Memory B cell (primary cell): ENCODE results near the gene PSMB7.

Experiments
- ATAC-seq: fragments of 150-1000 bp; cut with Tn5 transposase; 2 replicates; pipeline ENCODE4 v1.10.0; 2021; ENCODE audit warnings: low read depth, mild to moderate bottlenecking, moderate library complexity
- DNase-seq, 2 donors: peaks; one replicate each; pipeline ENCODE4 v3.0.0; 2022; ENCODE audit warnings: low spot score in 2 of 2
- H3K27ac Mint-ChIP-seq: one replicate; pipeline ENCODE4 v1.8.0; 2022; ENCODE audit warnings: mild to moderate bottlenecking, moderate library complexity, mixed read lengths
- H3K27me3 Mint-ChIP-seq: one replicate; pipeline ENCODE4 v1.8.0; 2022; ENCODE audit warnings: mixed read lengths
- H3K36me3 Mint-ChIP-seq: one replicate; pipeline ENCODE4 v1.8.0; 2022; ENCODE audit warnings: mild to moderate bottlenecking, mixed read lengths
- H3K4me1 Mint-ChIP-seq: one replicate; pipeline ENCODE4 v1.8.0; 2022; ENCODE audit warnings: mixed read lengths
- H3K4me3 Mint-ChIP-seq: one replicate; pipeline ENCODE4 v1.8.0; 2022; ENCODE audit warnings: mild to moderate bottlenecking, moderate library complexity, mixed read lengths
- H3K9me3 Mint-ChIP-seq: one replicate; pipeline ENCODE4 v1.8.0; 2022; ENCODE audit warnings: mixed read lengths

Gene PSMB7

GRCh38 chr9:124340219-124341069 lies 74.8 kb downstream of the PSMB7 start:
- Mint-ChIP-seq H3K4me3 (no peak overlapping the region), H3K27ac (no peak overlapping the region), H3K9me3 (no peaks in the 10 kb centered on the region), H3K27me3 (no peaks in the 10 kb centered on the region), H3K4me1 (no peaks in the 10 kb centered on the region), H3K36me3 (peaks cover 32% of the 10 kb centered on the region)
- DNase-seq (no peak), ATAC-seq (no peak)

- Mint-ChIP-seq H3K4me3 (no peak overlapping the region), H3K4me1 (no peaks in the 10 kb centered on the region), H3K27me3 (no peaks in the 10 kb centered on the region), H3K27ac (no peak overlapping the region), H3K9me3 (no peaks in the 10 kb centered on the region), H3K36me3 (peaks cover 38% of the 10 kb centered on the region)
- ATAC-seq (no peak), DNase-seq (no peak)
Measured at GRCh38 chr9:124339603-124340146, 75.6 kb downstream of the PSMB7 start.

- H3K36me3 Mint-ChIP-seq: peaks cover 44% of the 10 kb centered on the region
- ATAC-seq (no peak), DNase-seq (no peak)
- no peak overlapping the region for H3K4me3 Mint-ChIP-seq
- H3K4me1 Mint-ChIP-seq: peaks cover 4% of the 10 kb centered on the region
- no peaks in the 10 kb centered on the region for H3K27me3 Mint-ChIP-seq
- no peaks in the 10 kb centered on the region for H3K9me3 Mint-ChIP-seq
- H3K27ac Mint-ChIP-seq: no peak overlapping the region
Measured at GRCh38 chr9:124337562-124337961, 77.7 kb downstream of the PSMB7 start.

- H3K9me3 Mint-ChIP-seq: no peaks in the 10 kb centered on the region
- H3K4me1 Mint-ChIP-seq: peaks cover 4% of the 10 kb centered on the region
- H3K36me3 Mint-ChIP-seq: peaks cover 44% of the 10 kb centered on the region
- no peak for DNase-seq
- no peaks in the 10 kb centered on the region for H3K27me3 Mint-ChIP-seq
- no peak for ATAC-seq
- peak overlapping the region; percentile 53 for H3K27ac Mint-ChIP-seq
- H3K4me3 Mint-ChIP-seq: no peak overlapping the region
Measured at GRCh38 chr9:124335320-124335707, 79.9 kb downstream of the PSMB7 start.

GRCh38 chr9:124334568-124335319 lies 80.5 kb downstream of the PSMB7 start:
- H3K4me3 Mint-ChIP-seq: no peak overlapping the region
- H3K27ac Mint-ChIP-seq: peak overlapping the region; percentile 45
- H3K9me3 Mint-ChIP-seq: no peaks in the 10 kb centered on the region
- peaks cover 46% of the 10 kb centered on the region for H3K36me3 Mint-ChIP-seq
- ATAC-seq (no peak), DNase-seq (no peak)
- H3K27me3 Mint-ChIP-seq: no peaks in the 10 kb centered on the region
- peaks cover 4% of the 10 kb centered on the region for H3K4me1 Mint-ChIP-seq

GRCh38 chr9:124333203-124333579 lies 82.1 kb downstream of the PSMB7 start:
- H3K36me3 Mint-ChIP-seq: peaks cover 44% of the 10 kb centered on the region
- no peak overlapping the region for H3K27ac Mint-ChIP-seq
- DNase-seq: no peak

GRCh38 chr9:124332361-124333202 lies 82.7 kb downstream of the PSMB7 start:
- H3K27ac Mint-ChIP-seq: no peak overlapping the region
- H3K36me3 Mint-ChIP-seq: peaks cover 44% of the 10 kb centered on the region
- ATAC-seq: no peak
- no peaks in the 10 kb centered on the region for H3K9me3 Mint-ChIP-seq
- peaks cover 4% of the 10 kb centered on the region for H3K4me1 Mint-ChIP-seq
- no peak for DNase-seq
- H3K27me3 Mint-ChIP-seq: no peaks in the 10 kb centered on the region
- no peak overlapping the region for H3K4me3 Mint-ChIP-seq

More at GRCh38 chr9:124333203-124333579, 82.1 kb downstream of the PSMB7 start:
- no peak for ATAC-seq
- peaks cover 4% of the 10 kb centered on the region for H3K4me1 Mint-ChIP-seq
- no peaks in the 10 kb centered on the region for H3K9me3 Mint-ChIP-seq
- no peak overlapping the region for H3K4me3 Mint-ChIP-seq
- no peaks in the 10 kb centered on the region for H3K27me3 Mint-ChIP-seq

- no peak overlapping the region for H3K27ac Mint-ChIP-seq
- peaks cover 42% of the 10 kb centered on the region for H3K36me3 Mint-ChIP-seq
- ATAC-seq (no peak), DNase-seq (no peak)
- peaks cover 4% of the 10 kb centered on the region for H3K4me1 Mint-ChIP-seq
- no peaks in the 10 kb centered on the region for H3K27me3 Mint-ChIP-seq
- no peaks in the 10 kb centered on the region for H3K9me3 Mint-ChIP-seq
- no peak overlapping the region for H3K4me3 Mint-ChIP-seq
Measured at GRCh38 chr9:124331580-124331979, 83.7 kb downstream of the PSMB7 start.

- H3K4me1 Mint-ChIP-seq: peaks cover 7% of the 10 kb centered on the region
- peaks cover 32% of the 10 kb centered on the region for H3K36me3 Mint-ChIP-seq
- ATAC-seq: no peak
- no peak overlapping the region for H3K4me3 Mint-ChIP-seq
- H3K27me3 Mint-ChIP-seq: no peaks in the 10 kb centered on the region
- no peak overlapping the region for H3K27ac Mint-ChIP-seq
- H3K9me3 Mint-ChIP-seq: no peaks in the 10 kb centered on the region
- DNase-seq: no peak
Measured at GRCh38 chr9:124330011-124330697, 85.1 kb downstream of the PSMB7 start.

- H3K4me3 Mint-ChIP-seq: no peak overlapping the region
- no peak for ATAC-seq
- no peaks in the 10 kb centered on the region for H3K9me3 Mint-ChIP-seq
Measured at GRCh38 chr9:124329206-124329792, 85.9 kb downstream of the PSMB7 start.

GRCh38 chr9:124328285-124328684 lies 87.0 kb downstream of the PSMB7 start:
- Mint-ChIP-seq H3K27ac (no peak overlapping the region), H3K4me1 (peaks cover 12% of the 10 kb centered on the region), H3K4me3 (no peak overlapping the region), H3K36me3 (peaks cover 23% of the 10 kb centered on the region), H3K9me3 (no peaks in the 10 kb centered on the region), H3K27me3 (no peaks in the 10 kb centered on the region)
- ATAC-seq: no peak
- no peak for DNase-seq

More at GRCh38 chr9:124329206-124329792, 85.9 kb downstream of the PSMB7 start:
- Mint-ChIP-seq H3K27me3 (no peaks in the 10 kb centered on the region), H3K4me1 (peaks cover 13% of the 10 kb centered on the region), H3K36me3 (peaks cover 27% of the 10 kb centered on the region), H3K27ac (no peak overlapping the region)
- no peak for DNase-seq

GRCh38 chr9:124327491-124327890 lies 87.8 kb downstream of the PSMB7 start:
- H3K4me3 Mint-ChIP-seq: no peak overlapping the region
- DNase-seq (no peak), ATAC-seq (no peak)
- no peaks in the 10 kb centered on the region for H3K27me3 Mint-ChIP-seq
- peaks cover 17% of the 10 kb centered on the region for H3K4me1 Mint-ChIP-seq
- peaks cover 26% of the 10 kb centered on the region for H3K36me3 Mint-ChIP-seq
- no peak overlapping the region for H3K27ac Mint-ChIP-seq
- no peaks in the 10 kb centered on the region for H3K9me3 Mint-ChIP-seq

- DNase-seq: no peak
- Mint-ChIP-seq H3K9me3 (no peaks in the 10 kb centered on the region), H3K27ac (peak overlapping the region; percentile 31), H3K4me1 (peaks cover 17% of the 10 kb centered on the region), H3K27me3 (no peaks in the 10 kb centered on the region), H3K4me3 (no peak overlapping the region), H3K36me3 (peaks cover 24% of the 10 kb centered on the region)
- ATAC-seq: no peak
Measured at GRCh38 chr9:124326378-124326777, 88.9 kb downstream of the PSMB7 start.
